Measurements from ENCODE around the gene KNDC1.

Gene KNDC1

GRCh38 chr10:133198621-133199487 is 38.8 kb downstream of the KNDC1 start:
- DNase-seq = no peak
- in situ Hi-C loops (cut with MboI; ENCODE audit: low pct_unique_long_range_greater_than_20kb, low sequenced_read_pairs) = no loop called here

- no peak for DNase-seq
- in situ Hi-C loops (cut with MboI; ENCODE audit: low pct_unique_long_range_greater_than_20kb, low sequenced_read_pairs) = no loop called here
Observed at GRCh38 chr10:133199488-133199885, 39.5 kb downstream of the KNDC1 start.

GRCh38 chr10:133199992-133200611 is 40.1 kb downstream of the KNDC1 start:
- in situ Hi-C loops (cut with MboI; ENCODE audit: low pct_unique_long_range_greater_than_20kb, low sequenced_read_pairs) = no loop called here
- DNase-seq = no peak

GRCh38 chr10:133200621-133201031 is 40.6 kb downstream of the KNDC1 start:
- in situ Hi-C loops (cut with MboI; ENCODE audit: low pct_unique_long_range_greater_than_20kb, low sequenced_read_pairs) = no loop called here

GRCh38 chr10:133201151-133201947 is 41.3 kb downstream of the KNDC1 start:
- in situ Hi-C loops (cut with MboI; ENCODE audit: low pct_unique_long_range_greater_than_20kb, low sequenced_read_pairs) = no loop called here

More at GRCh38 chr10:133200621-133201031, 40.6 kb downstream of the KNDC1 start:
- no peak for DNase-seq

GRCh38 chr10:133201948-133202725 is 42.1 kb downstream of the KNDC1 start:
- in situ Hi-C loops (cut with MboI; ENCODE audit: low pct_unique_long_range_greater_than_20kb, low sequenced_read_pairs) = no loop called here
- DNase-seq = no peak

More at GRCh38 chr10:133201151-133201947, 41.3 kb downstream of the KNDC1 start:
- no peak for DNase-seq

- DNase-seq = no peak
- in situ Hi-C loops (cut with MboI; ENCODE audit: low pct_unique_long_range_greater_than_20kb, low sequenced_read_pairs) = no loop called here
Observed at GRCh38 chr10:133202778-133203651, 43.0 kb downstream of the KNDC1 start.

- in situ Hi-C loops (cut with MboI; ENCODE audit: low pct_unique_long_range_greater_than_20kb, low sequenced_read_pairs) = no loop called here
- DNase-seq = no peak
Observed at GRCh38 chr10:133203652-133204195, 43.7 kb downstream of the KNDC1 start.

- no peak for DNase-seq
- in situ Hi-C loops (cut with MboI; ENCODE audit: low pct_unique_long_range_greater_than_20kb, low sequenced_read_pairs) = no loop called here
Observed at GRCh38 chr10:133204226-133205015, 44.4 kb downstream of the KNDC1 start.

- DNase-seq = no peak
- in situ Hi-C loops (cut with MboI; ENCODE audit: low pct_unique_long_range_greater_than_20kb, low sequenced_read_pairs) = no loop called here
Observed at GRCh38 chr10:133205146-133205545, 45.1 kb downstream of the KNDC1 start.

GRCh38 chr10:133206356-133207040 is 46.5 kb downstream of the KNDC1 start:
- no peak for DNase-seq
- in situ Hi-C loops (cut with MboI; ENCODE audit: low pct_unique_long_range_greater_than_20kb, low sequenced_read_pairs) = no loop called here

- no peak for DNase-seq
- in situ Hi-C loops (cut with MboI; ENCODE audit: low pct_unique_long_range_greater_than_20kb, low sequenced_read_pairs) = no loop called here
Observed at GRCh38 chr10:133207041-133207600, 47.1 kb downstream of the KNDC1 start.

GRCh38 chr10:133207627-133208026 is 47.6 kb downstream of the KNDC1 start:
- DNase-seq = no peak
- in situ Hi-C loops (cut with MboI; ENCODE audit: low pct_unique_long_range_greater_than_20kb, low sequenced_read_pairs) = no loop called here

- in situ Hi-C loops (cut with MboI; ENCODE audit: low pct_unique_long_range_greater_than_20kb, low sequenced_read_pairs) = no loop called here
- no peak for DNase-seq
Observed at GRCh38 chr10:133208466-133208865, 48.4 kb downstream of the KNDC1 start.

- DNase-seq = no peak
- in situ Hi-C loops (cut with MboI; ENCODE audit: low pct_unique_long_range_greater_than_20kb, low sequenced_read_pairs) = no loop called here
Observed at GRCh38 chr10:133209117-133209516, 49.1 kb downstream of the KNDC1 start.

- in situ Hi-C loops (cut with MboI; ENCODE audit: low pct_unique_long_range_greater_than_20kb, low sequenced_read_pairs) = no loop called here
- DNase-seq = no peak
Observed at GRCh38 chr10:133209641-133210040, 49.6 kb downstream of the KNDC1 start.

Measured in KBM-7 (cell line).